Ramos (cell line): ENCODE results near the gene PIK3C2B.
"Not testable (repeated sequence)": the region's sequence is repeated elsewhere in the genome, so short reads cannot be mapped to it uniquely, and the experiment has no call there.

Experiments used
- in situ Hi-C: fragments of 300-500 bp; cut with MboI; formaldehyde crosslinking; loops from one replicate; pipeline ENCODE4 v1.14.3; 2022; ENCODE audit warnings: low sequenced_read_pairs; ENCODE audit not compliant: unreplicated experiment

Gene PIK3C2B

GRCh38 chr1:204507317-204508105, 12.9 kb upstream of the PIK3C2B start:
- in situ Hi-C loops: loop anchor here (25.0 kb wide), 2 partner anchors 770 to 780 kb away; no protein-coding TSS in a partner anchor

GRCh38 chr1:204506969-204507316, 12.3 kb upstream of the PIK3C2B start:
- in situ Hi-C loops: loop anchor here (25.0 kb wide), 2 partner anchors 770 to 780 kb away; no protein-coding TSS in a partner anchor

DNA sequence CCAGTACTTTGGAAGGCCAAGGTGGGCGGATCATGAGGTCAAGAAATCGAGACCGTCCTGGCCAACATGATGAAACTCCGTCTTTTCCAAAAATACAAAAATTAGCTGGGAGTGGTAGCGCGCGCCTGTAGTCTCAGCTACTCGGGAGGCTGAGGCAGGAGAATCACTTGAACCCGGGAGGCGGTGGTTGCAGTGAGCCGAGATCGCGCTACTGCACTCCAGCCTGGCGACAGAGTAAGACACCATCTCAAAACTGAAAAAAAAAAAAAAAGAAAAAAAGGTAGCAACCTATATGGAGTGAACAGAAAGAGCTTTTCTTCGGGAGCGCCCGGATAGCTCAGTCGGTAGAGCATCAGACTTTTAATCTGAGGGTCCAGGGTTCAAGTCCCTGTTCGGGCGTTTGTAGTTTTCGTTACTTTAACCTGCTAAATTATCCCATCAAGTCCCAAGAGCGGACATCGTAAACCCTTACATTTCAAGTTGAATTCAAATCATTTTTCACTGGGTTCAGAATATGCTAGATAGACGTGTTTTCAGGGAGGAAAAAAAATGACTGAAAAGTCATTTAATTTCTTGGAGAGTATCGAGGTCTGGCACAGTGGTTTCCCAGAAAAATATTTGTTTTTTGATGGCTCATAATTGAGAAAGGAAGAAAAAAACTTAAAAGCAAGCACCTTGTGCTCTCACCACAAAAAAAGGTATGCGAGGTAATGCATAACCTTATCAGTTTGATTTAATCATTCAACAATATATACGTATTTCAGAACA, 11.8 kb upstream of the PIK3C2B start:
- in situ Hi-C loops: loop anchor here (25.0 kb wide), 2 partner anchors 769 to 781 kb away; no protein-coding TSS in a partner anchor

DNA sequence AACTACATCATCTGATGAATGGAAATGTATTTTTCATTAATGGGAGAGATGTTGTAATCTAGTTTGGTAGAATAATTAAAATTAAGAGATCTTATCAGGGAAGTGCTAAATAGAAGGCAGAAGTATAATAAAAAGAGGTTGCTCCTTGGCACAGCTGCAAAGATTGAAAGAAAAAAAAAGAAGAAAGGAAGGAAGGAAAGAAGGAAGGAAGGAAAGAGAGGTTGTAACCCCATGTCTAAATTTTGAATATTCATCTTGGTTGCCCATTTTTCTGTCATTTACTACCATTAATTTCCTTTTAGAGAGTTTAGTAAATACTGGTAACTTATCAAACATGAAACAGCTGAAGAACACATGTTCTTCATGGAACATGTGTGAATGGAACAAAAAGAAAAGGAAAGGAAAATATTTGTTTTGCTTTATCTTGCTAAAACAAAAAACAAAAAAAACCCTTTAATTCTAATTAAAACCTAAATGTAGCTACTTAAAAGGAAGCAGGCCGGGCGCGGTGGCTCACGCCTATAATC, 11.1 kb upstream of the PIK3C2B start:
- in situ Hi-C loops: loop anchor here (25.0 kb wide), 2 partner anchors 768 to 782 kb away; no protein-coding TSS in a partner anchor

DNA sequence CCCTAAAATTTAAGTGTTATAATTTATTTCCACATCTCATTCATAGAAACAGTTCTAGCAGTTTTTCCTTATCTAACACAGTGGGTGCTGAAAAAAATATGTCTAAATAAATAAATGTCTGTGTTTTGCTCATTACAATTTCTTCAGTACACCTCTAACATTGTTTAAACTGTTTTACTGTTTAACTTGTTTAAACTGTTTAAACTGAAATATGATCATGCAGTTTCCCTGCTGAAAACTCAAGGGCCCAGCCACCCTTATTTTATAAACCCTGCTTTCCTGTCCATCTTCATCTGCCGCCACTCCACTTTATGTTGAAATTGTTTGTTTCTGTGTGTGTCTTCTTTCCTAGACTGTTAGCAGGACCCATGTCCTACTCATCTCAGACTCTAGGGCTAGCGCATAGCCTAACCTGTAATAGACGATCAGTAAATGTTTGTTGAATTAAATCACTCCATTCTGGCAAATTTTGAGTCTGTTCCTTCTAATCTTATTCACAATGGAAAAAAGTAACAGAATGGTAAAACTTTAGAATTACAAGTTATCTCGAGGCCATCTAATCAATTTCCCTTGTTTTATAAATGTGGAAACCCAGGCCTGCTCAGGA, 9.4 kb upstream of the PIK3C2B start:
- in situ Hi-C loops: loop anchor here (5.0 to 25.0 kb wide), 3 partner anchors 57 to 783 kb away; no protein-coding TSS in a partner anchor

GRCh38 chr1:204503122-204503912, 8.7 kb upstream of the PIK3C2B start:
- in situ Hi-C loops: loop anchor here (5.0 to 25.0 kb wide), 3 partner anchors 56 to 784 kb away; no protein-coding TSS in a partner anchor

- in situ Hi-C loops: loop anchor here (5.0 to 25.0 kb wide), 3 partner anchors 55 to 785 kb away; no protein-coding TSS in a partner anchor
Observed at GRCh38 chr1:204502241-204502640, 7.6 kb upstream of the PIK3C2B start.

- in situ Hi-C loops: loop anchor here (5.0 to 25.0 kb wide), 3 partner anchors 52 to 788 kb away; no protein-coding TSS in a partner anchor
Observed at GRCh38 chr1:204499511-204500468, 5.2 kb upstream of the PIK3C2B start.

DNA sequence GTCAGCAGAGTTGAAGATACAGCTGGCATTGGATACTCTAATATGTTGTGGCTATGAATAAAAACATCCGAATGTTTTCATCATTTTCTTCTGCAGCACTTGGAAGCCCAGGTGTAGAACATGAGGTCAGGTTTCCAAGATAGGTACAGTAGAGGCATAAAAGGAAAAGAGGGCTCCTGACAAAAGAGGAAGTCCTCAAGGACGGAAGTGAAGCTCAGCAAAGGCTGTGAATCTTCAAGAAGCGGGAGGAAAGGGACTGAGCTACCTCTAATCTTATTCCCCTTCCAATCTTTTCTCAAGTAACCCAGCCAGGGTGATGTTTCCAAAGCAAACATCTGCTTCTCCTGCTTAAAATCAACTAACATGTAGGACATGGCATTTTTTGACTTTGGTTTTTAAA, 4.4 kb upstream of the PIK3C2B start:
- in situ Hi-C loops: no loop called here

DNA sequence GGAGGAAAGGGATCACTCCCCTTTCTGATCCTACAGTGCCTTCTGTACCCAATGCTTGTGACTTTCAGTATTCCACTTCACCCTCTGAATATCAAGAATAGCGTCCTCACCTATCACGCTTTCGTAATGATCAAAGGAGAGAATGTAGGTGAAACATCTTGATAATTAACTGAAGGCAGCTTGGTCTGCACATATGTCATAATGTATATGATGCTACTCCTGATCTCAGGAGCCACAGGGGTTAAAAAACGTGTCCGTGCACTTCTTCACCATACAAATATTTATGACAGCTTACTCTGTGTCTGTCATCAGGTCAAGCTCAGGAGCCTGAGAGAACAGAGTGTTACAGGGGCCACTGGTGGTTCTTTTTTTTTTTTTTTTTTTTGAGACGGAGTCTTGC, 1.2 kb upstream of the PIK3C2B start:
- in situ Hi-C loops: no loop called here

DNA sequence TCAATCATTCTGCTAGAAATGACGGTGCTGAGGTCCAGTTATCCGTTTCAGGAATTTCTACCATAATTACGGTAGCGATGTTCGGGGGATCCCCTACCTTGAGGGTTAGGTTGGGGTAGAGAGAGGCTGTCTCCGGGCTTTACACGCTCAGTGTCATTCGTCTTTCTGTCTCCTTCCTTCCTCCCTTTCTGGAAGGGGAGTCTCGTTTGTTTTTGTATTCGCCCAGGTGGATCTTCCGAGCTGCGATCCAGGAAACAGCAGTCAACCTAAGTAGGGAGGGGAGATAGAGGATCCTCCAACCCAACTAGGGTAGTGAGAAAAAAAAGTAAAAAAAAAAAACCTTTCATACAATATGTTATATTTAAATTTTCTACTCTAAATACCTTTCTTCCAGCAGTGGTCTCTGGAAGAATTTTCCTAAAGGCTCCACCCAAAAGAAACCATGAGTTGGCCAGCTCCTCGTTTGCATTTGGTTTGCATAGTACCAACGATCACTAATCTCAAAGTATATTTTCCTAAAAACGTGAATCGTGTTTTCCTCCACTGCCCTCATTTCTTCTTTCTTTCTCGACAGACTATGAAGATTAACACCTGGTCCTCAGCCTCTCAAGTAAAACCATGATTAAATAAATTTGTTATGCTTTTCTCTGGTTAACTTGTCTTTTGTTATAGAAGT, 611 bp upstream of the PIK3C2B start:
- in situ Hi-C loops: no loop called here

- in situ Hi-C loops: no loop called here
Observed at GRCh38 chr1:204493984-204494280, 673 bp downstream of the PIK3C2B start.

- in situ Hi-C loops: no loop called here
Observed at GRCh38 chr1:204493145-204493983, 1.2 kb downstream of the PIK3C2B start.

DNA sequence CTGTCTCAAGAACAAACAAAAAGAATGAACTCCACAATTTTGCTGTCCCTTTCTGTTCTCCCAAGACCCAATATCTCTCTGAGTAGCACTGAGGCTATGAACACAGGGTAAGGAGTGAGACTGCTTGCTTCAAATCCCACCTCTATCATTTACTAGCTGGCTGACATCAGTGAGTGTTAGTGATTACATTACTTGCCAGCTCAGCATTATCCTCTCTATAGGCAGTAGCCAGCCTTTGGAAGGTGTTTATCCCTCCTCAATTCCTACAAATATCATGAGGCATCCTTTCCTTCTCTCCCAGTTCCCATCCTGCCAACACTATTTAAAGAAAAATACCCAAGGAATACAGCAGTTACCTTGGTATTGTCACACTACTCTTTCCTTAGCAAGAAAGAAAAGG, 3.0 kb downstream of the PIK3C2B start:
- in situ Hi-C loops: no loop called here

DNA sequence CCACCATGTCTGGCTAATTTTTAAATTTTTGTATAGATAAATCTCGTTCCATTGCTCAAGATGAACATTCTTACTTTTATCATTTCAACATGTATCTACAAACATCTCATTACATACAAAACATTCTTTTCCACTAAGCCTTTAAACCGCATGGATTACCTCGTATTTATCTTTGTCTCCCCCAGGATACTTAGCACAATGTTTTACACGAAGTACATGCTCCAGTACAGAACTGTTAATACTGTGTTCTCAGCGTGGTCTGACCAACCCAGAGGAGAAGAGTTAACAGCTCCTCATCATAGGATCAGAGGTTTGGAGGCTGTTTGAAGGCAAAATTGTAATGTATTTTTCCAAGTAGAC, 7.4 kb downstream of the PIK3C2B start:
- in situ Hi-C loops: no loop called here

- in situ Hi-C loops: not testable (repeated sequence)
Observed at GRCh38 chr1:204486513-204487255, 7.9 kb downstream of the PIK3C2B start.

DNA sequence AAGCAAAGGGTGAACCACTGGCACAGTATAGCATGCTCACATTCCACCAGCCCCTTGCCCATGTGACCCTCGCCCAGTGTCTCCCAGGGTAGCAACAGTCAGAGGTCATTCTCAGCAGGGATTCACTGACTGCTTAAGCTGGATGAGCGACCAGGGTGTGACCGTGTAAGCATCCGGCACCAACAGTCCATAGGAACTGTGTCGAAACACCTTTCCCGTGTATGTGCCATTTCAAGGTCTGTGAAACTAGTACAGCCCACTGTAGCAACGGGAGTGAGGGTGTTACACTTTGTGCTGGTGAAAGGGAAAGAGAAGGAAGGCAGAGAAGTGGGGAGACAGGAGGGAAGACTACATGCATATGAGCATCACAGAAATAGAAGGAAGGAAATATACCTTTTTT, 10.8 kb downstream of the PIK3C2B start:
- in situ Hi-C loops: no loop called here
